ENCODE data around the gene DOK3. TPM values are rescaled to one million over a fixed set of nuclear protein-coding genes. Genes with fewer than 3 reads are reported as not detected.
"Not testable (repeated sequence)": the region's sequence is repeated elsewhere in the genome, so short reads cannot be mapped to it uniquely, and the experiment has no call there.

The DOK3 gene
- total RNA-seq, 1 donor from 2014 or later, result 11.6 TPM

- H3K36me3 Mint-ChIP-seq (ENCODE audit: insufficient read depth), result peaks cover 11% of the 10 kb centered on the region
- H3K9me3 Mint-ChIP-seq (ENCODE audit: low read depth), result no peaks in the 10 kb centered on the region
- H3K4me1 Mint-ChIP-seq (ENCODE audit: low read depth), result peaks cover 1% of the 10 kb centered on the region
- TF ChIP-seq CTCF (IDR thresholded peaks at IDR 0.05; ENCODE audit: unreplicated experiment), result no peak
- H3K27ac Mint-ChIP-seq, result no peak overlapping the region
- H3K4me3 Mint-ChIP-seq (ENCODE audit: low read depth), result no peak overlapping the region
- H3K27me3 Mint-ChIP-seq, result no peaks in the 10 kb centered on the region
- DNase-seq (ENCODE audit: low spot score, unreplicated experiment), result no peak
Measured at GRCh38 chr5:177539411-177539810, 29.8 kb upstream of the DOK3 start.

- Mint-ChIP-seq H3K9me3 (ENCODE audit: low read depth) (no peaks in the 10 kb centered on the region), H3K36me3 (ENCODE audit: insufficient read depth) (peaks cover 12% of the 10 kb centered on the region), H3K4me3 (ENCODE audit: low read depth) (no peak overlapping the region), H3K27me3 (no peaks in the 10 kb centered on the region), H3K4me1 (ENCODE audit: low read depth) (peaks cover 1% of the 10 kb centered on the region), H3K27ac (no peak overlapping the region)
- no peak for TF ChIP-seq CTCF (IDR thresholded peaks at IDR 0.05; ENCODE audit: unreplicated experiment)
- DNase-seq (ENCODE audit: low spot score, unreplicated experiment), result no peak
Measured at GRCh38 chr5:177538876-177539275, 29.2 kb upstream of the DOK3 start.

GRCh38 chr5:177537389-177538361 is 28.0 kb upstream of the DOK3 start:
- Mint-ChIP-seq H3K9me3 (ENCODE audit: low read depth) (no peaks in the 10 kb centered on the region), H3K27me3 (no peaks in the 10 kb centered on the region), H3K4me3 (ENCODE audit: low read depth) (no peak overlapping the region), H3K4me1 (ENCODE audit: low read depth) (peaks cover 1% of the 10 kb centered on the region), H3K27ac (no peak overlapping the region), H3K36me3 (ENCODE audit: insufficient read depth) (peaks cover 15% of the 10 kb centered on the region)
- DNase-seq (ENCODE audit: low spot score, unreplicated experiment), result no peak
- TF ChIP-seq CTCF (IDR thresholded peaks at IDR 0.05; ENCODE audit: unreplicated experiment), result no peak

GRCh38 chr5:177536386-177536785 is 26.8 kb upstream of the DOK3 start:
- Mint-ChIP-seq H3K27me3 (no peaks in the 10 kb centered on the region), H3K36me3 (ENCODE audit: insufficient read depth) (peaks cover 17% of the 10 kb centered on the region)

GRCh38 chr5:177535125-177535524 is 25.5 kb upstream of the DOK3 start:
- TF ChIP-seq CTCF (IDR thresholded peaks at IDR 0.05; ENCODE audit: unreplicated experiment), result no peak
- Mint-ChIP-seq H3K36me3 (ENCODE audit: insufficient read depth) (peaks cover 23% of the 10 kb centered on the region), H3K4me1 (ENCODE audit: low read depth) (peaks cover 1% of the 10 kb centered on the region), H3K27me3 (no peaks in the 10 kb centered on the region), H3K4me3 (ENCODE audit: low read depth) (no peak overlapping the region), H3K27ac (peak overlapping the region; percentile 84), H3K9me3 (ENCODE audit: low read depth) (no peaks in the 10 kb centered on the region)
- DNase-seq (ENCODE audit: low spot score, unreplicated experiment), result no peak

More at GRCh38 chr5:177536386-177536785, 26.8 kb upstream of the DOK3 start:
- TF ChIP-seq CTCF (IDR thresholded peaks at IDR 0.05; ENCODE audit: unreplicated experiment), result no peak
- DNase-seq (ENCODE audit: low spot score, unreplicated experiment), result no peak
- Mint-ChIP-seq H3K4me1 (ENCODE audit: low read depth) (peaks cover 1% of the 10 kb centered on the region), H3K4me3 (ENCODE audit: low read depth) (no peak overlapping the region), H3K9me3 (ENCODE audit: low read depth) (no peaks in the 10 kb centered on the region), H3K27ac (no peak overlapping the region)

- not testable (repeated sequence) for H3K4me1 Mint-ChIP-seq (ENCODE audit: low read depth); H3K4me3 Mint-ChIP-seq (ENCODE audit: low read depth); H3K27me3 Mint-ChIP-seq; H3K27ac Mint-ChIP-seq; H3K9me3 Mint-ChIP-seq (ENCODE audit: low read depth); DNase-seq (ENCODE audit: low spot score, unreplicated experiment)
- peaks cover 25% of the 10 kb centered on the region for H3K36me3 Mint-ChIP-seq (ENCODE audit: insufficient read depth)
Measured at GRCh38 chr5:177534433-177534832, 24.8 kb upstream of the DOK3 start.
